ENCODE results near the gene TULP3. TPM values are rescaled to one million over a fixed set of nuclear protein-coding genes. Genes with fewer than 3 reads are reported as not detected.
A peak's percentile ranks its signal among the peaks of the same experiment; 100 is the strongest.

Gene TULP3
- total and polyA plus RNA-seq, 2 of the 8 experiments (the other 6 are each of a cell fraction or from before 2014, with no cell fraction given) = 18.4 to 21.2 TPM

GRCh38 chr12:2944401-2945047, 53.8 kb downstream of the TULP3 start (continued):
- TF ChIP-seq CHD7 (IDR thresholded peaks at IDR 0.05; ENCODE audit: insufficient replicate concordance, low read length) = no peak
- no peak for TF ChIP-seq BCL11A (IDR thresholded peaks at IDR 0.05; ENCODE audit: low read depth in 2 of 2, low read length in 2 of 2)
- no peak for TF ChIP-seq CTBP2 (IDR thresholded peaks at IDR 0.05; ENCODE audit: borderline replicate concordance, insufficient read depth, insufficient read length, low read length)
- TF ChIP-seq FOSL1 (IDR thresholded peaks at IDR 0.05; ENCODE audit: insufficient read depth, low read depth, low read length) = no peak
- TF ChIP-seq TAF7 (optimal IDR thresholded peaks at IDR 0.05; ENCODE audit: borderline replicate concordance, low read depth, low read length) = no peak
- no peak for TF ChIP-seq RNF2 (IDR thresholded peaks at IDR 0.05; ENCODE audit: borderline replicate concordance, low read depth, low read length, missing control alignments, poor library complexity, severe bottlenecking)
- TF ChIP-seq, protein P1, sequence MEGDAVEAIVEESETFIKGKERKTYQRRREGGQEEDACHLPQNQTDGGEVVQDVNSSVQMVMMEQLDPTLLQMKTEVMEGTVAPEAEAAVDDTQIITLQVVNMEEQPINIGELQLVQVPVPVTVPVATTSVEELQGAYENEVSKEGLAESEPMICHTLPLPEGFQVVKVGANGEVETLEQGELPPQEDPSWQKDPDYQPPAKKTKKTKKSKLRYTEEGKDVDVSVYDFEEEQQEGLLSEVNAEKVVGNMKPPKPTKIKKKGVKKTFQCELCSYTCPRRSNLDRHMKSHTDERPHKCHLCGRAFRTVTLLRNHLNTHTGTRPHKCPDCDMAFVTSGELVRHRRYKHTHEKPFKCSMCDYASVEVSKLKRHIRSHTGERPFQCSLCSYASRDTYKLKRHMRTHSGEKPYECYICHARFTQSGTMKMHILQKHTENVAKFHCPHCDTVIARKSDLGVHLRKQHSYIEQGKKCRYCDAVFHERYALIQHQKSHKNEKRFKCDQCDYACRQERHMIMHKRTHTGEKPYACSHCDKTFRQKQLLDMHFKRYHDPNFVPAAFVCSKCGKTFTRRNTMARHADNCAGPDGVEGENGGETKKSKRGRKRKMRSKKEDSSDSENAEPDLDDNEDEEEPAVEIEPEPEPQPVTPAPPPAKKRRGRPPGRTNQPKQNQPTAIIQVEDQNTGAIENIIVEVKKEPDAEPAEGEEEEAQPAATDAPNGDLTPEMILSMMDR (IDR thresholded peaks at IDR 0.05; ENCODE audit: control extremely low read depth in 1 of 3, insufficient read depth in 1 of 3, low read depth in 1 of 3, low read length in 3 of 3) = peak; percentile 93 to 100 (median 98)
